Measurements from ENCODE around the gene DGKB. TPM values are rescaled to one million over a fixed set of nuclear protein-coding genes. Genes with fewer than 3 reads are reported as not detected.
A peak's percentile ranks its signal among the peaks of the same experiment; 100 is the strongest.

Gene DGKB
- total RNA-seq, 1 experiment from 2014 or later, result not detected

GRCh38 chr7:14495633-14496032 is 406.9 kb downstream of the DGKB start:
- H3K27me3 Mint-ChIP-seq (ENCODE audit: unreplicated experiment), result no peaks in the 10 kb centered on the region
- H3K9me3 Mint-ChIP-seq (ENCODE audit: low read depth, unreplicated experiment), result peaks cover 2% of the 10 kb centered on the region
- H3K36me3 Mint-ChIP-seq (ENCODE audit: insufficient read depth, unreplicated experiment), result no peaks in the 10 kb centered on the region
- H3K27ac Mint-ChIP-seq (ENCODE audit: unreplicated experiment), result peak overlapping the region; percentile 56
- no peak for DNase-seq
- peaks cover 12% of the 10 kb centered on the region for H3K4me1 Mint-ChIP-seq (ENCODE audit: low read depth, unreplicated experiment)
- BruUV-seq (replicated peaks), result no TSS peak
- intact Hi-C loops (cut with micrococcal nuclease; ENCODE audit: unreplicated experiment), result loop anchor here (1.0 kb wide), 2 partner anchors 24 to 144 kb away; no protein-coding TSS in a partner anchor
- CTCF ChIA-PET, result interaction anchor here (0.8 to 1.4 kb wide), 4 partner anchors 8 to 244 kb away, joined by 3 to 5 read pairs (median 4); no protein-coding TSS in a partner anchor
- no peak for TF ChIP-seq CTCF (IDR thresholded peaks at IDR 0.05; ENCODE audit: unreplicated experiment)
- no peak overlapping the region for H3K4me3 Mint-ChIP-seq (ENCODE audit: low read depth, unreplicated experiment)

GRCh38 chr7:14487701-14488395 is 414.7 kb downstream of the DGKB start:
- DNase-seq, result no peak
- CTCF ChIA-PET, result interaction anchor here (0.7 kb wide), 1 partner anchor 31 kb away, joined by 6 read pairs; no protein-coding TSS in a partner anchor
- BruUV-seq (replicated peaks), result no TSS peak

GRCh38 chr7:14483663-14484062 is 418.9 kb downstream of the DGKB start:
- intact Hi-C loops (cut with micrococcal nuclease; ENCODE audit: unreplicated experiment), result loop anchor here (1.0 to 2.0 kb wide), 3 partner anchors 63 to 203 kb away; no protein-coding TSS in a partner anchor
- no peaks in the 10 kb centered on the region for H3K4me1 Mint-ChIP-seq (ENCODE audit: low read depth, unreplicated experiment)

More at GRCh38 chr7:14487701-14488395, 414.7 kb downstream of the DGKB start:
- no peak overlapping the region for H3K4me3 Mint-ChIP-seq (ENCODE audit: low read depth, unreplicated experiment)
- H3K27ac Mint-ChIP-seq (ENCODE audit: unreplicated experiment), result no peak overlapping the region
- H3K36me3 Mint-ChIP-seq (ENCODE audit: insufficient read depth, unreplicated experiment), result no peaks in the 10 kb centered on the region
- peaks cover 6% of the 10 kb centered on the region for H3K9me3 Mint-ChIP-seq (ENCODE audit: low read depth, unreplicated experiment)
- TF ChIP-seq CTCF (IDR thresholded peaks at IDR 0.05; ENCODE audit: unreplicated experiment), result no peak
- peaks cover 8% of the 10 kb centered on the region for H3K4me1 Mint-ChIP-seq (ENCODE audit: low read depth, unreplicated experiment)
- intact Hi-C loops (cut with micrococcal nuclease; ENCODE audit: unreplicated experiment), result no loop called here
- H3K27me3 Mint-ChIP-seq (ENCODE audit: unreplicated experiment), result no peaks in the 10 kb centered on the region

GRCh38 chr7:14480281-14480680 is 422.3 kb downstream of the DGKB start:
- no peak for DNase-seq
- Mint-ChIP-seq H3K27me3 (ENCODE audit: unreplicated experiment) (no peaks in the 10 kb centered on the region), H3K4me3 (ENCODE audit: low read depth, unreplicated experiment) (no peak overlapping the region), H3K27ac (ENCODE audit: unreplicated experiment) (no peak overlapping the region), H3K4me1 (ENCODE audit: low read depth, unreplicated experiment) (no peaks in the 10 kb centered on the region), H3K9me3 (ENCODE audit: low read depth, unreplicated experiment) (no peaks in the 10 kb centered on the region), H3K36me3 (ENCODE audit: insufficient read depth, unreplicated experiment) (no peaks in the 10 kb centered on the region)
- intact Hi-C loops (cut with micrococcal nuclease; ENCODE audit: unreplicated experiment), result no loop called here
- no peak for TF ChIP-seq CTCF (IDR thresholded peaks at IDR 0.05; ENCODE audit: unreplicated experiment)
- CTCF ChIA-PET, result no interaction called here
- BruUV-seq (replicated peaks), result no TSS peak

More at GRCh38 chr7:14483663-14484062, 418.9 kb downstream of the DGKB start:
- CTCF ChIA-PET, result interaction anchor here (1.0 kb wide), 1 partner anchor 204 kb away, joined by 3 read pairs; no protein-coding TSS in a partner anchor
- no peak for TF ChIP-seq CTCF (IDR thresholded peaks at IDR 0.05; ENCODE audit: unreplicated experiment)
- DNase-seq, result no peak
- Mint-ChIP-seq H3K36me3 (ENCODE audit: insufficient read depth, unreplicated experiment) (no peaks in the 10 kb centered on the region), H3K9me3 (ENCODE audit: low read depth, unreplicated experiment) (no peaks in the 10 kb centered on the region), H3K27me3 (ENCODE audit: unreplicated experiment) (no peaks in the 10 kb centered on the region), H3K27ac (ENCODE audit: unreplicated experiment) (no peak overlapping the region), H3K4me3 (ENCODE audit: low read depth, unreplicated experiment) (no peak overlapping the region)
- BruUV-seq (replicated peaks), result no TSS peak
